ENCODE data around the gene EGLN1. TPM values are rescaled to one million over a fixed set of nuclear protein-coding genes. Genes with fewer than 3 reads are reported as not detected.

Gene EGLN1
- total RNA-seq, 1 donor = 44.1 TPM

DNA sequence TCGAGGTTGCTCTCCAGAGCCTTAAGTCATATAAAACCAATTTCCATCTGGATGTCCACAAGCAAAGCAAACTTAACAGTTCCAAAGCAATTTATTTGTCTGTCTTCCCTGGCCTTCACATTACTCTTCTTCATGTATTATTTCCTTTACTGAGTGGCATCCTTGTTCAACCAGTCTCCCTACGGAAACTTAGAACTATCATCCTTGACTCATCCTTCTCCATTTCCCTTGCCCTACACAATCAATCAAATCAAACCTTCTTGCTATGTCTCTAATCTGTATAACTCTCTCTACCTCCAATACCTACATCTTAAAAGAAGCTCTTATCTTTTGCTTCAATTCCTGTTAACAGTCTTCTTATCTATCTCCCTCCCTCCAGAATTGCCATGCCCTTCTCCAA is 25.4 kb downstream of the EGLN1 start:
- TF ChIP-seq, protein P1, sequence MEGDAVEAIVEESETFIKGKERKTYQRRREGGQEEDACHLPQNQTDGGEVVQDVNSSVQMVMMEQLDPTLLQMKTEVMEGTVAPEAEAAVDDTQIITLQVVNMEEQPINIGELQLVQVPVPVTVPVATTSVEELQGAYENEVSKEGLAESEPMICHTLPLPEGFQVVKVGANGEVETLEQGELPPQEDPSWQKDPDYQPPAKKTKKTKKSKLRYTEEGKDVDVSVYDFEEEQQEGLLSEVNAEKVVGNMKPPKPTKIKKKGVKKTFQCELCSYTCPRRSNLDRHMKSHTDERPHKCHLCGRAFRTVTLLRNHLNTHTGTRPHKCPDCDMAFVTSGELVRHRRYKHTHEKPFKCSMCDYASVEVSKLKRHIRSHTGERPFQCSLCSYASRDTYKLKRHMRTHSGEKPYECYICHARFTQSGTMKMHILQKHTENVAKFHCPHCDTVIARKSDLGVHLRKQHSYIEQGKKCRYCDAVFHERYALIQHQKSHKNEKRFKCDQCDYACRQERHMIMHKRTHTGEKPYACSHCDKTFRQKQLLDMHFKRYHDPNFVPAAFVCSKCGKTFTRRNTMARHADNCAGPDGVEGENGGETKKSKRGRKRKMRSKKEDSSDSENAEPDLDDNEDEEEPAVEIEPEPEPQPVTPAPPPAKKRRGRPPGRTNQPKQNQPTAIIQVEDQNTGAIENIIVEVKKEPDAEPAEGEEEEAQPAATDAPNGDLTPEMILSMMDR (IDR thresholded peaks at IDR 0.05; ENCODE audit: insufficient read depth, low read length) = no peak
- no peak overlapping the region for H3K4me3 ChIP-seq (ENCODE audit: low read depth, low read length)
- DNase-seq (ENCODE audit: low read depth) = no peak

DNA sequence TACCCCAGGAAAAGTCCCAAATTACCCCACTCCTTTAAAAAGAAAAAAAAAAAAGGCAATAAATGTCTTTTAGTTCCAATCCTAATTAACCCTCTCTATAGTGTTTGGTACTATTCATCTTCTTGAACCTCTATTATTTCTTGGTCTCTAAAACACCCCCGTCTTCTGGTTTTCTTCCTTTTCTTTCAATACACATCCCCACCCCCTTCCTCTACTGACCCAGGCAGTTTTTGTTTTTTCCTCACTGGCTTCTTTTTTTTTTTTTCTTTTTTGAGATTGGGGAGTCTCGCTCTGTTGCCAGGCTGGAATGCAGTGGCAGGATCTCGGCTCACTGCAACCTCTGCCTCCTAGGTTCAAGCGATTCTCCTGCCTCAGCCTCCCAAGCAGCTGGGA is 26.1 kb downstream of the EGLN1 start:
- no peak for DNase-seq (ENCODE audit: low read depth)
- H3K4me3 ChIP-seq (ENCODE audit: low read depth, low read length) = no peak overlapping the region
- TF ChIP-seq, protein P1 (IDR thresholded peaks at IDR 0.05; ENCODE audit: insufficient read depth, low read length) = no peak

DNA sequence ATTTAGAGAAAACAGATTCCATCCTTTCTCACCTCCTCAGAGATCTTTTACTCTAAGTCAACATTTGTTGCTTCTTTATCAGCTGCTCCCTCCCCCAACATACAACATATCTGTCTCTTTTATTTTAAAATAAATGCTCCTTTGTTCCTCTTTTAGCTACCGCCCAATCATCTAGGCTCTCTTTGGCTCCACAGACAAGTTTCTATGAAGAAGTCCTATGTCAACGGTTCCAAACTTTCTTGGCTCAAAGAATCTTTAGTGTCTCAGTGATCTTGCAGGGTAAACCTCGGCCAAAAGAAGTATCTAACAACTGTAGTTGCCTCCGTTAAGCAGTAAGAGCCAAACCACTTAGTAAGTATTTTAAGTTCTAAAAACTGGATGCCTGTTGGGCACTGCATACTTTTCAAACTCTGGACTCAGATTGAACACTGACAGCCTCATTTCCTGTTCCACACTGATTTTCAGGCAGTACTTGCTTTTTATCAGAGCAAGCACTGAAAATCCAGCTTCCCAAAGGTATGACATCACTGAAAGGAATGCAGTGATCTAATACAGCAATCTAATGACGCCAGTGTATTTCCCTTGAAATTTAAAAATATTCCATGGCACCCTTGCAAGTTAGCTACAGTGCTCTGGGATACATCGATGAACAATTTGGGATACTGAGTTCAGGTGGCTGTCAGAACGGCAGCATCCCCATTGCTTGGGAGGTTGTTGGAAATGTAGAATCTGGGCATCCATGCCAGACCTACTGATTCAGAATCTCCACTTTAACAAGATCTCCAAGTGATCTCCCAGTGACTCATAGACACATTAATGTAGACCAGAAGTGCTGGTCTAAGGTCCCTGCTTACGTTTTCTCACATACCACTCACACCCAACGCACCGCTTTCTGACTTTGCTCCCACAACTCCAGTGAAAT is 26.8 kb downstream of the EGLN1 start:
- H3K4me3 ChIP-seq (ENCODE audit: low read depth, low read length) = peak overlapping the region; percentile 1
- DNase-seq (ENCODE audit: low read depth) = peak; percentile 99
- TF ChIP-seq, protein P1 (IDR thresholded peaks at IDR 0.05; ENCODE audit: insufficient read depth, low read length) = no peak

DNA sequence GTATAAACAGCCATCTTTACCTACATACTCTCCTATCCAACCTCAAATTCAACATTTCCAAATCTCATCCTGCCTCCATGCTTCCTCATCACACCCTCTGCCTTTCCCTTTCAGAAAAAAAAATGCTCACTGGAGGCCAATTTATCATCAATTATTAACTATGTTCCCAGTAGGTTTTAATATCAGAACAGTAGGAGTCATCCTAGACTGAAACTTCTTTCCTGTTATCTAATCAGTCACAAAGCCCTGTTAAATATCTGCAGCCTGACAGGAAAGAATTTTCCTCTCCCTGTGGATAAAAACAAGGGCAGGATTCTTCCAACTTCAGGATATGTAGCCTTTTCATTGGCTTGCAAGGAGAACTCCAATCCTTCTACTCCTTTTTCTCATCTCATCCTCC is 28.4 kb downstream of the EGLN1 start:
- TF ChIP-seq, protein P1 (IDR thresholded peaks at IDR 0.05; ENCODE audit: insufficient read depth, low read length) = no peak
- peak; percentile 49 for DNase-seq (ENCODE audit: low read depth)
- no peak overlapping the region for H3K4me3 ChIP-seq (ENCODE audit: low read depth, low read length)

DNA sequence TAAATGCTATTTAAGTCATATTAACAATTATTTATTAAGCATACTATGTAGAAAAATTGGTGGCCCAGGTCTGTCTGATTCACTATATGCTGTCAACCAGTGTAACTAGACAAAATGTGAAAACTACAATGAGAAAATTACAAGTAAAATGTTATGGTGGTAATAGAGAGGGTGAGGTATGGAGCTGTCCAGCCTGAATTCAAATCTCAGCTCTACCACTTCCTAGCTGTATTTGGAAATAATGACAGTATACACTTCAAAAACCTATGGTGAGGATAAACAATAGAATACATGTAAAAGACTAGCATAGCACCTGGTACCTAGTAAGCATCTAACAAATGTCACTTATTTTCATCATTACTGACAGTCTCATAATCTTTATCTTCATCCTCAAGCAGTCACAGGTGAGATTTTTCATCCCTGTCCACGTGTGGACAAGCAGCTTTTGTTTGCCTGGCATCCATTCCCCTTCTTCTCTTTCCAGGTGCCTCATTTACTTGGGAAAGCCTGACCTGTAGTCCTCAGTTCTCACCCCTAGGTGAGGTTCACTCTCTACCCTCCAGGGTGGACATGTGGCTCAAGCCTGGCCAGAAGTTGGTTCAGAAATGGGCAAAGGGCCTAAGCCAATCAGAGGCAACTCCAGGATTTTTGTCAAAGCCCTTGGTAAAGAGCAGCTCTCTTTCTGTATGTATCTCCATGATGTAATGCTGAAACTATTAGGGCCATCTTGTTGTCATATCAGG is 29.5 kb downstream of the EGLN1 start:
- no peak for DNase-seq (ENCODE audit: low read depth)
- TF ChIP-seq, protein P1 (IDR thresholded peaks at IDR 0.05; ENCODE audit: insufficient read depth, low read length) = no peak
- no peak overlapping the region for H3K4me3 ChIP-seq (ENCODE audit: low read depth, low read length)

DNA sequence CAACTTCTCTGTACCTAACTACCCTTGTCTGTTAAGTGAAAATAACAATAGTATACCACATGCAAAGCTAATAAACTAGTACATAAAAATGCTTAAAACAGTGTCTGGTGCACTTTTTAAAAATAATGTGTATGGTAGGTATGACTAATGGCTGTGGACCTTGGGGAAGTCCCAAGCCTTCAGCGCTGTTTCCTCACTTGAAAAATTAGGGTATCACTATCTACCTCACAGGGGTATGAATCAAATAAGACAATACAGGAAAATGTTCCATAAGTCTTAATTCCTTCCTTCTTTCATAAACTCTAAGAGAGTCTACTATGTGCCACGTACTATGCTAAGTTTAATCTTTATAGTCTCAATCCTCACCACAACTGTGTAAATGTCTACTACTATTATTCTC is 32.0 kb downstream of the EGLN1 start:
- H3K4me3 ChIP-seq (ENCODE audit: low read depth, low read length) = no peak overlapping the region
- TF ChIP-seq, protein P1 (IDR thresholded peaks at IDR 0.05; ENCODE audit: insufficient read depth, low read length) = no peak
- peak; percentile 72 for DNase-seq (ENCODE audit: low read depth)
